Fibroblast of lung (primary cell): ENCODE measurements around the gene NT5C1A. TPM values are rescaled to one million over a fixed set of nuclear protein-coding genes. Genes with fewer than 3 reads are reported as not detected.
A peak's percentile ranks its signal among the peaks of the same experiment; 100 is the strongest.

Experiments used
- DNase-seq, 2 donors: peaks; one replicate each; pipeline versions ENCODE4 v3.0.0 to v3.0.0-alpha.2; 2010; ENCODE audit warnings: low read depth in 2 of 2
- H2AFZ ChIP-seq: 2 replicates; pipeline ENCODE4 v1.5.1; 2012; ENCODE audit warnings: low read length, control low read depth, inconsistent platforms
- H3K27ac ChIP-seq: 2 replicates; pipeline ENCODE4 v1.5.1; 2011; ENCODE audit warnings: low read length, control low read depth; ENCODE audit not compliant: insufficient read depth
- H3K27me3 ChIP-seq: 2 replicates; pipeline ENCODE4 v1.5.1; 2011; ENCODE audit warnings: mild to moderate bottlenecking, low read length; ENCODE audit not compliant: control insufficient read depth, insufficient read depth
- H3K36me3 ChIP-seq: 2 replicates; pipeline ENCODE4 v1.5.1; 2011; ENCODE audit warnings: low read length; ENCODE audit not compliant: control insufficient read depth, insufficient read depth
- H3K4me1 ChIP-seq: 2 replicates; pipeline ENCODE4 v1.5.1; 2011; ENCODE audit warnings: low read length; ENCODE audit not compliant: control insufficient read depth, insufficient read depth; ENCODE audit errors: extremely low read depth
- H3K4me2 ChIP-seq: 2 replicates; pipeline ENCODE4 v1.5.1; 2011; ENCODE audit warnings: low read length, control low read depth; ENCODE audit not compliant: insufficient read depth; ENCODE audit errors: extremely low read depth
- H3K4me3 ChIP-seq, 4 experiments: fragments of 200-600 bp in 1 of 4; sonication (generic) in 1 of 4; replicated peaks in 1 of 4; 2 replicates each; pipeline ENCODE4 v1.5.1; 2011 to 2016; ENCODE audit warnings: low read length in 4 of 4, low read depth in 3 of 4, mild to moderate bottlenecking in 3 of 4, control low read depth in 2 of 4, inconsistent platforms in 1 of 4, mixed read lengths in 1 of 4; ENCODE audit not compliant: insufficient read depth in 1 of 4; ENCODE audit errors: control extremely low read depth in 1 of 4
- H3K79me2 ChIP-seq: 2 replicates; pipeline ENCODE4 v1.5.1; 2012; ENCODE audit warnings: mild to moderate bottlenecking, low read length, inconsistent platforms; ENCODE audit not compliant: control insufficient read depth, insufficient read depth
- H3K9ac ChIP-seq: 2 replicates; pipeline ENCODE4 v1.5.1; 2011; ENCODE audit warnings: mild to moderate bottlenecking, low read length, control low read depth; ENCODE audit not compliant: insufficient read depth
- H3K9me3 ChIP-seq: 2 replicates; pipeline ENCODE4 v1.5.1; 2012; ENCODE audit warnings: low read depth, low read length; ENCODE audit not compliant: control insufficient read depth, insufficient read depth
- H4K20me1 ChIP-seq: 2 replicates; pipeline ENCODE4 v1.5.1; 2011; ENCODE audit warnings: low read length; ENCODE audit not compliant: control insufficient read depth, insufficient read depth; ENCODE audit errors: extremely low read depth
- CTCF ChIP-seq, 2 donors: IDR thresholded peaks in 1 of 2; conservative IDR thresholded peaks in 1 of 2; 1 replicate in 1 of 2; 2 replicates in 1 of 2; pipeline ENCODE4 v1.5.1; 2011 to 2012; ENCODE audit warnings: low read length in 2 of 2, control low read depth in 1 of 2, inconsistent platforms in 1 of 2, low read depth in 1 of 2, mild to moderate bottlenecking in 1 of 2
- EZH2 ChIP-seq: IDR thresholded peaks from 2 replicates; pipeline ENCODE4 v1.5.1; 2012; ENCODE audit warnings: low read length, control low read depth, mild to moderate bottlenecking; ENCODE audit errors: missing control alignments
- polyA plus RNA-seq, 2 donors: library from polyadenylated mRNA; depleted of rRNA in 1 of 2; stranded (reverse) in 1 of 2; unstranded in 1 of 2; fragments of >200 nt; gene quantifications; 2 replicates each; pipeline ENCODE4 v1.2.1, GENCODE V29; 2011 to 2012; ENCODE audit warnings: missing spikeins in 1 of 2
- total RNA-seq: library from RNA; depleted of rRNA; stranded (reverse); fragments of >200 nt; gene quantifications from 2 replicates; pipeline ENCODE4 v1.2.1, GENCODE V29; 2014

Gene NT5C1A
- total and polyA plus RNA-seq, 2 donors (not counting 1 experiment from before 2014, with no cell fraction given): not detected

GRCh38 chr1:39639305-39640130 is 32.4 kb downstream of the NT5C1A start, which contains the start of gene HEYL:
Gene HEYL, minus strand, starts transcription at chr1:39639643. Its CDS starts 18 bp downstream, at chr1:39639625.
- no peak within 1 kb of the TSS for H3K27ac ChIP-seq
- peak; percentile 21 to 32 for DNase-seq
- H3K9ac ChIP-seq: peak within 1 kb of the TSS; percentile 48

DNA sequence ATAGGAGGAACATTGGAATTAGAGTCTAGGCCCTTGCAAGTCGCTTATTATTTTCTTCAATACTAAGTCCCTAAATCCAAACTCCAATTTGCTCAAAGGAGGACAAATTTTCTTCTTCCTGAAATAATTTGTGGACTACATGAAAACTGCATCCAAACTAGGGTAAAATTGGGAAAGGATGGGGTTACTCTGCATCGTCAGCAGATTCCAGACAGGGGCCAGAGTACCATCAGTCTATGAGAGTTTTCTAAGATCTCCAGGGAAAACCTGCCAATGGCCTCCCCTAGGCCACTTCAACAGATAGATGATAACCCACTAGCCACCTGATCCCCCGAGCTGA is 33.0 kb downstream of the NT5C1A start:
- Histone ChIP-seq H3K9ac (peak overlapping the region; percentile 48), H3K4me2 (no peak overlapping the region), H3K4me1 (peaks cover 4% of the 10 kb centered on the region), H3K79me2 (no peaks in the 10 kb centered on the region), H4K20me1 (no peaks in the 10 kb centered on the region), H3K27me3 (peaks cover 25% of the 10 kb centered on the region), H3K4me3 (no peak overlapping the region), H3K27ac (no peak overlapping the region), H3K36me3 (no peaks in the 10 kb centered on the region), H3K9me3 (no peaks in the 10 kb centered on the region), H2AFZ (no peak overlapping the region)
- no peak for TF ChIP-seq CTCF (conservative IDR thresholded peaks at IDR 0.05 in 1 of 2, IDR thresholded peaks at IDR 0.05 in 1 of 2; ENCODE audit: low read depth in 1 of 2, low read length in 2 of 2)
- peak; percentile 52 for TF ChIP-seq EZH2
- no peak for DNase-seq

More at GRCh38 chr1:39639305-39640130, 32.4 kb downstream of the NT5C1A start, which contains the start of gene HEYL:
- Histone ChIP-seq H3K36me3 (no peaks in the 10 kb centered on the region), H3K79me2 (no peaks in the 10 kb centered on the region), H2AFZ (no peak within 1 kb of the TSS), H3K4me3 (peak within 1 kb of the TSS in 1 of 4 experiments; percentile 34), H3K4me1 (peaks cover 4% of the 10 kb centered on the region), H3K9me3 (no peaks in the 10 kb centered on the region), H3K4me2 (no peak within 1 kb of the TSS), H3K27me3 (peaks cover 22% of the 10 kb centered on the region), H4K20me1 (no peaks in the 10 kb centered on the region)
- TF ChIP-seq EZH2: peak; percentile 24
- TF ChIP-seq CTCF (conservative IDR thresholded peaks at IDR 0.05 in 1 of 2, IDR thresholded peaks at IDR 0.05 in 1 of 2; ENCODE audit: low read depth in 1 of 2, low read length in 2 of 2): peak; percentile 30 to 35

DNA sequence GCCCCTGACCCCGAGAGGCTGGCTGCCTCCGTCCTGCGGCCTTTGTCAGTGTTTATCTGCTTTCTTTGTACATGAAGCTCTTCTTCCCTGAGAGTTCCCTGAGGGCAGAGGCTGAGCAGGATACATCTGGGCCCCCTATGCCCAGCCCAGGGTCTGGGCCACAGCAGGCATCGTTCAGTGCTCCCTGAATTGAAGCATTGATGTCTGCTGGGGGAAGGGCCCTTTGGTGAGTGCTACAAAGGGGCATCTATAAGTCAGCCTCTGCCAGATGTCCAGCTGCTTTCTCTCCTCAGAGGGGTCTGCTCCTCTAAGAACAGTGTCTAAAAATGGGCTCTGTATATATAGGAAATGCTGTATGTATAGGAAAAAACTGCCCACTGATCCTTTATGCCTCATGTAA is 34.5 kb downstream of the NT5C1A start:
- peaks cover 35% of the 10 kb centered on the region for H3K27me3 ChIP-seq
- no peak overlapping the region for H3K4me2 ChIP-seq
- no peaks in the 10 kb centered on the region for H3K9me3 ChIP-seq
- H3K79me2 ChIP-seq: no peaks in the 10 kb centered on the region
- TF ChIP-seq CTCF (conservative IDR thresholded peaks at IDR 0.05 in 1 of 2, IDR thresholded peaks at IDR 0.05 in 1 of 2; ENCODE audit: low read depth in 1 of 2, low read length in 2 of 2) (no peak), EZH2 (no peak)
- H3K36me3 ChIP-seq: no peaks in the 10 kb centered on the region
- peaks cover 4% of the 10 kb centered on the region for H3K4me1 ChIP-seq
- no peak overlapping the region for H3K27ac ChIP-seq
- H2AFZ ChIP-seq: no peak overlapping the region
- H4K20me1 ChIP-seq: no peaks in the 10 kb centered on the region
- no peak overlapping the region for H3K4me3 ChIP-seq
- no peak for DNase-seq
- H3K9ac ChIP-seq: no peak overlapping the region
